Measurements from ENCODE around the gene TEDC1.

The TEDC1 gene

DNA sequence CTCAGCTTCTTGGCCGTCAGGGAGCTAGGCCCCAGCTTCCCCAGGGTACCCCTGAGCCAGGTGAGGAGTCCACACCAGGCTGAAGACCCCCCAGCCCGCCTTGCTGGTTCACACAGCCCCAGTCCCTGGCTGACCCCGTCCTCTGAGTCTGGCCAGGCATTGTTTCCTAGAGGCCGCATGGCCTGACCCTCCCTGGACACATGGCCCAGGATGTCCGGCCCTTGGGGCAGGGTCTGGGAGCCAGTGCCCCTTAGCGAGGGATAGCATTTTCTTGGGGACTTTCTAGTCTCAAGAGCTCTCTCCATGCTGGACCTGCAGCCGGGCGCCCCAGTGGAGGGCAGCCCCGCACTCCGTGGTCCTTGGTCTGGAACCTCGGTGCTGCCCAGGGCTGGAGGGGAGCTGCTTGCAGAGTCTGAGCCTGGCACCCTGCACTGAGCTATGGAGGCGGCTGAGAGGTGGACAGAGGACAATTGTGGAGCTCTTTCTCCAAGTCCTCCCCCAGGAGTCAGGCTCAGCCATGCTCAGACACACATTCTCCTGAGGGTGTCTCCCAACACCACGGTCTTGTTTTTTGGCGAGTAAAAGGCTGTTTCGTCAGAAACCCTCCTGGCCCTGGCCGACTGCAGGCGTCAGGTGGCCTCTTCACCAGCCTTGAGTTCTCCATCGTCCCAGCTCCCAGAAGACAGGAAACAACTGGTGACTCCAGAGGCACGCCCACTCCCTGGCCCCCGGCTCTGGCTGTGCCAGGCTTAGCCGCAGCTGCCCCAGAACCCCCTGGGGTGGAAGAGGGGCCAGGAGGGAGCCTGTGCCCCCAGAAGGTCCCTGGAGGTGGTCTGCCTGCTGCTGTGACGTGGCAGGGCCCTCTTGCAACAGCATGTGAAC is 34.1 kb upstream of the TEDC1 start:
- H3K4me3 ChIP-seq (ENCODE audit: low read depth, low read length): no peak overlapping the region

DNA sequence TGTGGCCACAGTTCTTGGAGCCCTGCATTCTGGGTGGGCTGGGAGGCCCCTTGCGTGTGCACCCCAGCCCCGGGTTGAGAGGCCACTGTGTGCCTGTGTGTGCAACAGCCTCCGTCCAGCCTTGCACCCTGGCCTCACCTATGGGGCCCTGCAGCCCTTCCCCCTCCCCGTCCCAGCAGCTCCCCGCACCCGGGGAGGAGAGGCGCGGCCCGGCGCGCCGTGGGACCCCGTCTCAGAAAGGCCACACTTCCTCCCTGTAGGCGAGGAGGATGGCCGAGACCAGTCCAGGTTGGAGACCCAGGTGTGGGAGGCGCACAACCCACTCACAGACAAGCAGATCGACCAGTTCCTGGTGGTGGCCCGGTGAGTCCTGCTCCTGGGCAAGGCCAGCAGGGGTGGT is 33.0 kb upstream of the TEDC1 start:
- no peak overlapping the region for H3K4me3 ChIP-seq (ENCODE audit: low read depth, low read length)

DNA sequence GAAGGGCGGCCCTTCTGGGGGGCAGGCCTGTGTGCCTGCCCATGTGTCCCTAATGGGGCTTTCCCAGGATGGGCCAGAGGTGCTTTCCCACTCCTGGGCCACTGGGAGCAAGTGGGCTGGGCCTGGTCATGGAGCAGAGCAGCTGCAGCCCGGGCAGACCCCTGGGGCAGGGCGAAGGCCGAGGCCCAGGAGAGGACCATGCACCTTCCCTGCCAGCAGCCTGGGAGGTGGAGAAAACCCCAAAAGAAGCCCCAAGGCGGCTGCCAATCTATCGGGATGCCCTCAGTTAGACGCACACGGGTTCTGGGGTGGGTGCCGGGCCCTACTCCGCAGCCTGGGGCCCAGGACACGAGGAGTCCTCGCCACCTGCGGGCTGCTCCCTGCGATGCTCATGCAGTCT is 32.5 kb upstream of the TEDC1 start:
- no peak overlapping the region for H3K4me3 ChIP-seq (ENCODE audit: low read depth, low read length)

DNA sequence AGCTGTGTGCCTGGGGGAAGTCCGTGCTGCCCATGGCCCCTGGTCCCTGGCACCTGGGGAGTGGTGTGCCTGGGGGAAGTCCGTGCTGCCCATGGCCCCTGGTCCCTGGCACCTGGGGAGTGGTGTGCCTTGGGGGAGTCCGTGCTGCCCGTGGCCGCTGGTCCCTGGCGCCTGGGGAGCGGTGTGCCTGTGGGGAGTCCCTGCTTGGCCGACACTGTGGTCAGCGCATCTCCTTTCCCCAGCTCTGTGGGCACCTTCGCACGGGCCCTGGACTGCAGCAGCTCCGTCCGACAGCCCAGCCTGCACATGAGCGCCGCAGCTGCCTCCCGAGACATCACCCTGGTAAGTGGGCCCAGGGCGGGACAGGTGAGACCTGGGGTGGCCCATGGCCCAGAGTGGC is 30.9 kb upstream of the TEDC1 start:
- H3K4me3 ChIP-seq (ENCODE audit: low read depth, low read length): no peak overlapping the region

DNA sequence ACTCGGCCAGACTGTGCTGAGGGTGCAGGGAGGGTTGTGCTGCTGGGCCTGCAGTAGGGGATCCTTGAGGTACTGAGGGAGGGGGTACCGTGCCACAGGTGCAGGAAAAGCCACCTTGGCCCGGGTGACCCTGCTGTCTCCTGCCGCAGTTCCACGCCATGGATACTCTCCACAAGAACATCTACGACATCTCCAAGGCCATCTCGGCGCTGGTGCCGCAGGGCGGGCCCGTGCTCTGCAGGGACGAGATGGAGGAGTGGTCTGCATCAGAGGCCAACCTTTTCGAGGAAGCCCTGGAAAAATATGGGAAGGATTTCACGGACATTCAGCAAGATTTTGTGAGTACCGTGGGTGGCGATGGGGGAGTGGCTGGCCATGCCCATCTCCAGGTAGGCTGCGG is 30.4 kb upstream of the TEDC1 start:
- no peak overlapping the region for H3K4me3 ChIP-seq (ENCODE audit: low read depth, low read length)

DNA sequence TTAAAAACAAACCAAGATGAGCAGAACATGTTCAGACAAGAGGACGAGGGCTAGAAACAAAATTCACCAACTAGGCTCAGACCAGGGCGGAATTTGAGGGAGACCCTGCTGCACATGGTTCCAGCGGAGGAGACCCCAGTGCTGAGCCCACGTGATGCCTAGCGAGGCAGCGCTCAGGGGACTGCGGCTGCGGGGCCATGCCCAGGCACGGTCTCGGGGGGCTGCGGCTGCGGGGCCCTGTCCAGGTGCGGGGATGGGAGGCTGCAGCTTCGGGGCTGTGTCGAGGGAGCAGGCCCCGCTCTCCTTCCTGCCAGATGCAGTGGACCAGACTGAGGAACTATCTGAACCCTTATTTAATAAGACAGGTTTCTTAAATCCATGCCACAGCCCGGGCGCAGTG is 29.1 kb upstream of the TEDC1 start:
- H3K4me3 ChIP-seq (ENCODE audit: low read depth, low read length): no peak overlapping the region

DNA sequence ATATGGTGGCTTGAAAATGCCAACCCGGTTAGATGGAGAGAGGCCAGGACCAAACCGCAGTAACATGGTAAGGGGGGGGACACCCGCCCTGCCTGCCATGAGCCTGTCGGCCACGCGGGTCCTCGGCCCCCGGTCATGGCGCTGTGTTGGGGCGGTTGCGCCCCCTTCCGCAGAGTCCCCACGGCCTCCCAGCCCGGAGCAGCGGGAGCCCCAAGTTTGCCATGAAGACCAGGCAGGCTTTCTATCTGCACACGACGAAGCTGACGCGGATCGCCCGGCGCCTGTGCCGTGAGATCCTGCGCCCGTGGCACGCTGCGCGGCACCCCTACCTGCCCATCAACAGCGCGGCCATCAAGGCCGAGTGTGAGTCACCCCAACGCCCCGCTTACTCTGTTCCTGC is 26.5 kb upstream of the TEDC1 start:
- H3K4me3 ChIP-seq (ENCODE audit: low read depth, low read length): no peak overlapping the region

DNA sequence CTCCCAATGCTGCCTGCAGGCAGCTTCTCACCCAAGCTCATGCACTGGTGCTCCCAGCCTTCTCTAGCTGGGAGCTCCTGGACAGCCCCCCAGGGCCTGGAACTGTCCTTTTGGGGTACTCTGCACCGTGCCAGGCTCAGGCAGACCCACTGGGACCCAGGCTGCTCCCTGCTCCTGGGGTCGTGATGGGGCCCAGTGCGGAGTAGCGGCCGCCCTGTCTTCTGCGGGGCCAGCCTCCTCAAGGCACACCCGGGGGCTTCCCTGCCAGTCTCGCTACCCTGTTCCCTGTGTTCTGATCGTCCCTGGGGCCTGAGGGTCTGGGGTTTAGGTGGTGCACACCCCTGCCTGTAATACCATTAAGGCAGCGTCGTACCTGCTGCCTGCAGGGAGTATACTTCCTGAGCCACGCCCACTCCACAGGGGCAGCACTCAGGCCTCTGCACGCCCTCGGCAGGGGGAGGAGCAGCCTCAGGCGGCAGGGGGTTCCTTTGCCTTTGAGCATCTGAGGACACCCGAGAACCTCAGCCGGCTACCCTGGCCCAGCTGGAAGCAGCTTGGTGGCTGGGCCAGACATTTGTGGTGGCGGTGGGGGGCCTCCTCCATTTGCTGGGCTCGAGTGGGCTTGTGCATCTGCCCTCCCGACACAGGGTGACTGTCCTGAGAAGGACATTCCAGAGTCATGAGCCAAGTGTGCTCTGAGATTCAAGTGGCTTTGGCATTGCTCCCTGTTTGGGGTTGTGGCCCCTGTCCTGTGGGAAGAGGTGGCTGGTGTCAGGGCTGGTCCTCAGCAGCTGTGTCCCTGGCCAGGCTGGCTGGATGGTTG is 25.6 kb upstream of the TEDC1 start:
- H3K4me3 ChIP-seq (ENCODE audit: low read depth, low read length): no peak overlapping the region

DNA sequence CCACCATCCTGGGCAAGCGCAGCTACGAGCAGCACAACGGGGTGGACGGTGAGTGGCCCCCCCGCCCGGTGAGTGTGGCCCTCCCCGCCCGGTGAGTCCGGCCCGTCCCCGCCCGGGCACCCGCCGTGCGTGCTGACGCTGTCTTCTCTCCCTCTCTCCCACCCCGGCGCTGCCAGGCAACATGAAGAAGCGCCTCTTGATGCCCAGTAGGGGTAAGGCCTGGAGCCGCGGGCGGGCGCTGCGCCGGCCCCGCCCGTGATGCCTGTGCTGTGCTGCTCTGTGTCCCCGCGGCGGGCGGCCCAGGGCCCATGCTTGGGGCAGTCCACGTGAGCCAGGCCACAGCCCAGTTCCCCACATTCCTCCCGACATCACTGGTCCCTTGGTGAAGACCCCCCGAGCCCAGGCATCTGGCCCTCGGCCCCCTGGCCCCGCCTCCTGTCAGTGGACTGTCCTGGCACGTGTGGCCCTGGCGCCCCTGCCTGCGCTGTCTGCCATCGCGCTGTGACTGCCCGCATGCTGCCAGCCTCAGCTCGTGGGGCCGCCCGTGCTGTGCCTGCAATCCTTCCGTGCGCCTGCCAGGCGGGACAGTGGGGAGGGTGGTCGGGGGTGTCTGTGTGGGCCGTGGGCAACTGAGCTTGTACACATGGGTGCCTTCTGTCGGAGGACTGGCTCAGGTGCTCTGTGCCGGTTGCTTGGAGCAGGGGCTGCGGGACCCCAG is 24.4 kb upstream of the TEDC1 start:
- no peak overlapping the region for H3K4me3 ChIP-seq (ENCODE audit: low read depth, low read length)

DNA sequence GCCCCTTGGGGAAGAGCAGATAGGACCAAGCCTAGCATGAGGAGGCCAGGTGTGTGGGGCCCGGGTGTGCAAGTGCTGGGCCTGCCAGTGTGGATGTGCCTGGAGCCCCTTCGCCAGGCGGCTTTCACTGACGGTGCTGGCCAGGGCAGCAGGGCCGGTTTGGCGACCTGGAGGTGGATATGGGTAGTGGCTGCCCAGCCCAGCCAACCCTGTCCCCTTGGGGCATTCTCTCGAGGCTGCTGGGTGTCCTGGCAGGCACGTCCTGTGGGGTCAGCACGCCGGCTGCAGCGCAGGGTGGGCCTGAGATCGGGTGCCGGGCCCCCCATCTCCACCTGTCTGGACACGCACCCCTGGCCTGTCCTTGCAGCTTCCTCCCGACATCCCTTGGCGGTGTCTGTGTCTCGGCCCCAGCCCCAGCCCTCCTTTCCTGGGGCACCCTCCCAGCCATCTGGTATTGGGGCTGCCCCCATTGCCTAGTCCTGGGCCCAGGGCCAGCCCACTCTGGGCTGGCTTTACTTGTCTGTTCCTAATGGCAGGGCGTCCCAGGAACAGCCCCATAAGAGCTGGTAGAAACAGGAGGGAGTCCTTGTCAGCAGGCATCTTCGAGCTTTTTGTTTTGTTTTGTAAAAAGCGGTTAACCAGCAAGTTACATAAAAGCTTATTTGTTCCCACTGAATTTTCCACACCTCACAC is 23.7 kb upstream of the TEDC1 start:
- H3K4me3 ChIP-seq (ENCODE audit: low read depth, low read length): no peak overlapping the region

DNA sequence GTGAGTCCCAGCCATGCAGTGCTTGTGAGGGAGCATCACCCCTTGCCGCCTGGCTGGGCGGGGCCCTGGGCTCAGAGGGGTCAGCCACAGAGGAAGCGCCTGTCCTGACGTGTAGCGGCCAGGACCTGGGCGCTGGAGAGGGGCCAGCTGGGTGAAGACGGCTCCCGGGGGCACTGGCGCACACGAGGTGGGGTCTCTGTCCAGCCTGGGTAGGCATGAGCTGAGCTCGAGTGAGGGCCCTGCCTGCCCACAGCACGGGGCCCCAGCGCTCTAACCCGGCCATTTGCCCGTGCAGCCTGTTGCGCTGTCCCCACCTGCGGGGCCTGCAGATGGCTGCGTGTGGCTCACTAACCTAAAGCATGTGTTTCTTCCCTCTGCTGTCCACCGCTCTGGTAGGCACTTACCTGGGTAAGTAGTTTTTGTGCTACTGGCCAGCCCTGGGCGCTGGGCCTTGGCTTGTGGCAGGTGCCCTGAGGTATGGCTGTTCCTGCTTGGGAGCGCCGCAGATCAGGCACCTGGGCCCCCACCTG is 23.0 kb upstream of the TEDC1 start:
- no peak overlapping the region for H3K4me3 ChIP-seq (ENCODE audit: low read depth, low read length)

DNA sequence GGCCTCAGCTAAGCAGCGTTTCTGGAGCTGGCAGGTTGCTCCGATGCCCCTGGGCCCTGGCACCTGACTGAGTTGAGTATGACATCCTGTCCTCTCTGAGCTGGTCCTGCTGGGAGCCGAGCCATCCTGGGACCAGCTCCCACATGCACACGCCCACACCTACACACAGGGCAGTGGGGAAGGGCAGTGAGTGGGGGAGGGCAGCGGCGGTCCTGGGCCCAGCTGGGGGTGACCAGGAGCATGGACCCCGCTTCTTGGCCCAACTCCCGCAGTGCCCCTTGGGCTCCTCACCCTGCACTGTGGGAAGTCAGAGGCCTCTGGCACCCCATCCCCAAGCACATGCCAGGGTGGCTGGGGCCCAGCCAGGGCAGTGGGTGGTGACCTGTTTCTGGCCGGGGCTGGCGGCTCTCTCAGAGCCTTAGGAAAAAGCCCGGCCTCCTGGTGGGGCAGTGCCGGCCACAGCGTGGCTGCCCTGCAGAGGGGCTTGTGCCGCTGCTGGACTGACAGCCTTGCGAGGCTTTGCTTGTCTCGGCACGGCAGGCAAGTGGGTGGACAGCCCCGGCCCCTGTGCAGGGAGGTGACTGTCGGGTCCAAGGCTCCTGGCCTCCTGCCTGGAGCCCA is 22.3 kb upstream of the TEDC1 start:
- H3K4me3 ChIP-seq (ENCODE audit: low read depth, low read length): no peak overlapping the region

DNA sequence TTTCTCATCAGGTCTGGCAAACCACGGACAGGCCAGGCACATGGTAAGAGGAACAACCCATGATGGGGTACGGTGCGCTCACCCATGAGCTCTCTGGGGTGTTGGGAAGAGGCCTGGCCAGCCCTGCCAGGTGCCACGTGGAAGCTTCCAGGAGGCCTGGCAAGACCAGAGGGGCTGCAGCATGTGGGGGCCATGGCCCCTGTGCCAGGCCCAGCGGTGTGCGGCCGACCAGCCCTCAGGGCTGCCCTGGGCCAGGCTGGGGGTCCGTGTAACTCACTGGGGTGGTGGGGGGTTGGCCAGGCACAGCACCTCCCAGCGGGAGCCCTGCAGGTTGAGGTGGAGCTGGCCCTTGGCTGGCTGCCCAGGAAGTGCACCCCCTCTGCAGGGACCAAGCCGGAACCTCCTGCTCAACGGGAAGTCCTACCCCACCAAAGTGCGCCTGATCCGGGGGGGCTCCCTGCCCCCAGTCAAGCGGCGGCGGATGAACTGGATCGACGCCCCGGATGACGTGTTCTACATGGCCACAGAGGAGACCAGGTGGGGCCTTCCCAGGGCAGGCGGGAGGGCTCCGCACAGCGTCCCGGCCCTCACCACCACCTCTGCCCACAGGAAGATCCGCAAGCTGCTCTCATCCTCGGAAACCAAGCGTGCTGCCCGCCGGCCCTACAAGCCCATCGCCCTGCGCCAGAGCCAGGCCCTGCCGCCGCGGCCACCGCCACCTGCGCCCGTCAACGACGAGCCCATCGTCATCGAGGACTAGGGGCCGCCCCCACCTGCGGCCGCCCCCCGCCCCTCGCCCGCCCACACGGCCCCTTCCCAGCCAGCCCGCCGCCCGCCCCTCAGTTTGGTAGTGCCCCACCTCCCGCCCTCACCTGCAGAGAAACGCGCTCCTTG is 21.3 kb upstream of the TEDC1 start:
- no peak overlapping the region for H3K4me3 ChIP-seq (ENCODE audit: low read depth, low read length)

DNA sequence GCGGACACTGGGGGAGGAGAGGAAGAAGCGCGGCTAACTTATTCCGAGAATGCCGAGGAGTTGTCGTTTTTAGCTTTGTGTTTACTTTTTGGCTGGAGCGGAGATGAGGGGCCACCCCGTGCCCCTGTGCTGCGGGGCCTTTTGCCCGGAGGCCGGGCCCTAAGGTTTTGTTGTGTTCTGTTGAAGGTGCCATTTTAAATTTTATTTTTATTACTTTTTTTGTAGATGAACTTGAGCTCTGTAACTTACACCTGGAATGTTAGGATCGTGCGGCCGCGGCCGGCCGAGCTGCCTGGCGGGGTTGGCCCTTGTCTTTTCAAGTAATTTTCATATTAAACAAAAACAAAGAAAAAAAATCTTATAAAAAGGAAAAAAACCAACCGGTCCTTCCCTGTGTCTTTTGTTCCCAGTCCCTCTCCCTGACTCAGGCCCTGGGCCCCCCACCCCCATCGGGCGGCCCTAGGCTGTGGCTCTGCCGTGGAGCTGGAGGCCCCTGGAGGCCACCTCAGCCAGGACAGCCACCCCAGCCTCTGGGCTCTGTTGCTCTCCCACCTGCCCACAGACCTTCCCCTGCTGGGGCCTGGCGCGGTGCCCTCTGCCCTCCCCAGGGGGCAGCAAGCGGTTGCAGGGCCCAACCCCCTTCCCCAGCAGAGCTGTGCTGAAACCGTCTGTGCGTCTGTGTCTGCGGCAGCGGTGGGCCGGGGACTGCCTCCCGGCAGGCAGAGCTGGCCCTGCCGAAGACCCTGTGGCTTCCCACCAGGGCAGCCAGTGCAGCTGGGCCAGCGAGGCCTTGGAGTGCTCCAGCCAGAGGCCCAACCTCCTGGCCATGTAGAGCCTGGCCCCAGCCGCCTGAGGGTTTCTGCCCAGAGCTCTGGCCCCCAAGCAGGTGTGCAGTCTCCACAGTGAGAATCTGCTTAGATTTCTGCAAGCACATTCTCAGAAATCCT is 20.4 kb upstream of the TEDC1 start:
- no peak overlapping the region for H3K4me3 ChIP-seq (ENCODE audit: low read depth, low read length)

DNA sequence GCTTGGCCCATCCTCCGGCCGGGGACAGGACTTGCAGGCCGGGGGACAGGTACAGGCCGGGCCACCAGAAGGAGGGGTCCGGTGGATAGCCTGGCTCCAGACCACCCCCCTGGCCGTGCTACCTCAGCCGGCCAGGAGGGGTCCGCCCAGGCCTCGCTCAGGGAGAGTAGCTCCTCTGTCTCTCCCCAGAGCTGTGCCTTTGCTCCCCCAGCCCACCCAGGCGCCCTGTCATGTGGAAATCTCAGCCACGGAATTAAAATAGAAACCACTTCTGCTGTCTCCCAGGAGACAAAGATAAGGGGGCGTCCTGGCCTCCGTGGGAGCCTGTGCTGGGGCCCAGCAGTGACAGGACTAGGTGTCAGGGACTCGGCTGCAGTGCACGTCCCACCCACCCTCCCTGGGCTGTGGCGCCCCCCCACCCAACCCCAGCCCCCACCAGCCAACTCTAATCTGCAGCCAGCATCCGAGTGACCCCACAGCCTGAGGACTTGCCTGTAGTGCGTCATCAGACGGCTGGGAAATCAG is 19.7 kb upstream of the TEDC1 start:
- no peak overlapping the region for H3K4me3 ChIP-seq (ENCODE audit: low read depth, low read length)

DNA sequence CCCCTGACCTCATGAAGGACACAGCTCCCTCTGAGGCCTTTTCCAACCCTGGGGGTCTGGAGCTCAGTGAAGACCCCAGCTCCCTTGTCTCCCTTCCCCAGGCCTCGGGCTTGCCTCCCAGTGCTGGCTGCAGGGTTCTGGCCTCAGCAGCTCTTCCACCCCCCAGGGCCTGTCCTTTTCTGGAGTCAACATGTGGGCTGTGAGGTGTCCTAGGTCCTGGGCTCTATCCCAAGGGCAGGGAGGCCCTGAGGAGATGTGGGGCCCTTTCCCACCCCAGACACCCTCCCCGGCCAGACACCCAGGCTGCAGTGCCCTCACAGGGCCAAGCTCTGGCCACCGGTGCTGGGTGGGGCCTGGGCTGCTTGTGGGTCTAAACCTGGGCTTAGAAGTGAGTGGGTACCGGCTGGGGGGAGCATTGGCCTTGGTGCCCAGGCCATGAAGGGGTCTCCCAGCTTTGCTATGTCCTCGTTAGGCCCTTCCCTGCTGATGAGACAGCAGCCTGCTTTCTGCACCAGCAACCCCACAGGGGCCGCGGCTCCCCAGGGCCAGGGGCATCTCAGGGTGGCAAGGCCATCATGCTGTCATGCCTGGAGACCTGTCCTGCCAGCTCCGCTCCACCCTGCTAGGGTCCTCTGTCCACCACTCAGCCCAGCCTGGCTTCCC is 19.1 kb upstream of the TEDC1 start:
- no peak overlapping the region for H3K4me3 ChIP-seq (ENCODE audit: low read depth, low read length)

DNA sequence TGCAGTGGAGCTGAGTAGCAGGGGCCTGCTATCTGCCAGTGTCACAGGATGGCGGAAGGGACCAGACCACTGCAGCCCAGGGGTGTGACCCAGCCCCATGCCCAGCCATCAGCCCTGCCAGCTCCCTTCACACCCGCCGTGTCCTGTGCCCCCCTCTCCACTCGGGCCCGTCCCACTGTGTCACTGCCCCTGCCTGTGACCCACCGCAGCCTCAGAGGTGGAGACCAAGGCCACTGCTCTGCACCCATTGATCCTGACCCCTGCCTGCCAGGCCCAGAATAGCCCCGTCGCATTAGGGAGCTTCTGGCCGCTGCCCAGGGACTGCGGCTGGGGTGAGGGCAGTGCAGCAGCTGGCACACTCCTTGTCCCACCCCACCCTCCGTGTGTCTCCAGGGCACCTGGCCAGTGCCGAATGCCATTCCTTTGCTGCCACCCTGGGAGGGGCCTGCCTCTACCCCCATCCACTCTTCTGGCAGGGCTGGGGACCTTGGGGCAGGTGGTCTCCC is 18.5 kb upstream of the TEDC1 start:
- no peak overlapping the region for H3K4me3 ChIP-seq (ENCODE audit: low read depth, low read length)
